Endothelial cell of umbilical vein (primary cell): ENCODE data around the gene ARNT2. TPM values are rescaled to one million over a fixed set of nuclear protein-coding genes. Genes with fewer than 3 reads are reported as not detected.
A peak's percentile ranks its signal among the peaks of the same experiment; 100 is the strongest.

Source experiments
- BruUV-seq: library from RNA; stranded (reverse); fragments of 400-500 nt; replicated peaks from 2 replicates; lab custom pipeline; 2021; lab: Mats Ljungman, UMichigan
- CTCF ChIA-PET: fragments of 300-600, 350-600 bp; sonication (Branson Sonifier 250); formaldehyde crosslinking; loops from one replicate; lab custom pipeline; 2021; ENCODE audit warnings: antibody characterized with exemption, inconsistent platforms; lab: Charles Lee
- POLR2A ChIA-PET: fragments of 300-600, 350-600 bp; sonication (Branson Sonifier 250); formaldehyde crosslinking; loops from one replicate; lab custom pipeline; 2021; ENCODE audit warnings: antibody characterized with exemption, inconsistent platforms; lab: Charles Lee
- DNase-seq: peaks from one replicate; pipeline ENCODE4 v3.0.0-alpha.2; 2011; ENCODE audit warnings: low read depth, low spot score
- FAIRE-seq: peaks from 2 replicates; lab custom pipeline; 2011; peaks lifted over from hg19 to GRCh38; lab: Jason Lieb, UNC
- H2AFZ ChIP-seq: 2 replicates; pipeline ENCODE4 v1.6.0; 2012; ENCODE audit warnings: low read depth, low read length, control low read depth, inconsistent platforms
- H3K27ac ChIP-seq: 2 replicates; pipeline ENCODE4 v1.5.1; 2011; ENCODE audit warnings: low read depth, mild to moderate bottlenecking, control low read depth, low read length, moderate library complexity; ENCODE audit not compliant: insufficient read depth
- H3K27me3 ChIP-seq, 2 experiments: 2 replicates each; pipeline versions ENCODE4 v1.6.0 to v1.6.1; 2011; ENCODE audit warnings: low read length in 2 of 2, mixed read lengths in 1 of 2; ENCODE audit not compliant: control insufficient read depth in 2 of 2, insufficient read depth in 2 of 2
- H3K36me3 ChIP-seq, 2 experiments: 2 replicates in 1 of 2; 3 replicates in 1 of 2; pipeline ENCODE4 v1.5.1; 2011; ENCODE audit warnings: low read length in 2 of 2, mild to moderate bottlenecking in 1 of 2, moderate library complexity in 1 of 2; ENCODE audit not compliant: control insufficient read depth in 2 of 2, insufficient read depth in 2 of 2; ENCODE audit errors: extremely low read depth in 1 of 2
- H3K4me1 ChIP-seq: 3 replicates; pipeline ENCODE4 v1.5.1; 2011; ENCODE audit warnings: mild to moderate bottlenecking, low read length; ENCODE audit not compliant: control insufficient read depth, insufficient read depth; ENCODE audit errors: extremely low read depth
- H3K4me2 ChIP-seq: 2 replicates; pipeline ENCODE4 v1.6.1; 2011; ENCODE audit warnings: low read length, control low read depth, mixed read lengths; ENCODE audit not compliant: insufficient read depth
- H3K4me3 ChIP-seq, 3 experiments: fragments of 200-600 bp in 1 of 3; sonication (generic), shearing (Covaris generic) in 1 of 3; replicated peaks in 1 of 3; 2 replicates each; pipeline ENCODE4 v1.5.1; 2011 to 2016; ENCODE audit warnings: control low read depth in 3 of 3, low read length in 3 of 3, mild to moderate bottlenecking in 2 of 3, inconsistent platforms in 1 of 3, low read depth in 1 of 3, moderate library complexity in 1 of 3; ENCODE audit not compliant: insufficient read depth in 1 of 3
- H3K79me2 ChIP-seq: 2 replicates; pipeline ENCODE4 v1.6.0; 2012; ENCODE audit warnings: low read length, inconsistent platforms; ENCODE audit not compliant: control insufficient read depth, insufficient read depth
- H3K9ac ChIP-seq: replicated peaks from 2 replicates; pipeline ENCODE3; 2011; ENCODE audit warnings: low read length, control low read depth; ENCODE audit not compliant: insufficient read depth; ENCODE audit errors: extremely low read depth
- H3K9me1 ChIP-seq: replicated peaks from 3 replicates; pipeline ENCODE4 v1.6.0; 2011; ENCODE audit warnings: mild to moderate bottlenecking, low read length; ENCODE audit not compliant: control insufficient read depth, insufficient read depth; ENCODE audit errors: extremely low read depth
- H3K9me3 ChIP-seq: replicated peaks from 2 replicates; pipeline ENCODE4 v1.5.1; 2012; ENCODE audit warnings: low read length, inconsistent platforms; ENCODE audit not compliant: control insufficient read depth, insufficient read depth
- H4K20me1 ChIP-seq: replicated peaks from 2 replicates; pipeline ENCODE3; 2011; ENCODE audit warnings: mild to moderate bottlenecking, low read length; ENCODE audit not compliant: control insufficient read depth, insufficient read depth; ENCODE audit errors: extremely low read depth
- CTCF ChIP-seq, 2 donors: IDR thresholded peaks; 1 replicate in 1 of 2; 2 replicates in 1 of 2; pipeline ENCODE4 v1.5.1; 2011; ENCODE audit warnings: low read length in 2 of 2, mild to moderate bottlenecking in 2 of 2, moderate library complexity in 2 of 2, control low read depth in 1 of 2, inconsistent platforms in 1 of 2, low read depth in 1 of 2; ENCODE audit not compliant: insufficient read depth in 1 of 2; ENCODE audit errors: extremely low read depth in 1 of 2
- EZH2 ChIP-seq: IDR thresholded peaks from 2 replicates; pipeline ENCODE4 v1.6.1; 2012; ENCODE audit warnings: borderline replicate concordance, low read depth, mild to moderate bottlenecking, moderate library complexity, low read length, inconsistent platforms; ENCODE audit not compliant: severe bottlenecking
- FOS ChIP-seq: IDR thresholded peaks from 2 replicates; pipeline ENCODE4 v1.6.1; 2011; ENCODE audit warnings: mild to moderate bottlenecking, low read length, moderate library complexity, borderline replicate concordance; ENCODE audit not compliant: insufficient read depth
- GATA2 ChIP-seq: IDR thresholded peaks from 2 replicates; pipeline ENCODE4 v1.7.0; 2011; ENCODE audit warnings: low read depth, mild to moderate bottlenecking, moderate library complexity, mixed read lengths, low read length; ENCODE audit not compliant: insufficient read length, insufficient read depth
- JUN ChIP-seq: IDR thresholded peaks from 2 replicates; pipeline ENCODE4 v1.6.1; 2011; ENCODE audit warnings: borderline replicate concordance, low read depth; ENCODE audit not compliant: insufficient read length, insufficient read depth
- MAX ChIP-seq: IDR thresholded peaks from 2 replicates; pipeline ENCODE4 v1.6.1; 2011; ENCODE audit not compliant: insufficient read depth, insufficient read length
- MYC ChIP-seq: IDR thresholded peaks from one replicate; pipeline ENCODE4 v1.6.1; 2011; ENCODE audit warnings: mild to moderate bottlenecking, low read depth, low read length
- POLR2A ChIP-seq: IDR thresholded peaks from 2 replicates; pipeline ENCODE4 v1.6.1; 2012; ENCODE audit warnings: low read depth, mild to moderate bottlenecking, control low read depth, low read length
- POLR2AphosphoS5 ChIP-seq: IDR thresholded peaks from 2 replicates; pipeline ENCODE4 v1.6.1; 2012; ENCODE audit warnings: low read depth, mild to moderate bottlenecking, control low read depth, low read length, moderate library complexity; ENCODE audit not compliant: insufficient read depth
- dilution Hi-C: fragments of 300-500 bp; cut with MboI; formaldehyde crosslinking; loops from one replicate; pipeline ENCODE4 v1.15.0; 2019; ENCODE audit warnings: low sequenced_read_pairs; ENCODE audit not compliant: extremely low pct_ligation_motif_present
- intact Hi-C: fragments of 100-400 bp; cut with micrococcal nuclease; formaldehyde crosslinking; loops from one replicate; pipeline ENCODE4 v1.10.0; 2022
- polyA plus RNA-seq, 4 experiments: library from polyadenylated mRNA; depleted of rRNA in 3 of 4; stranded (reverse) in 3 of 4; unstranded in 1 of 4; fragments of >200 nt; gene quantifications; 2 replicates each; pipeline versions ENCODE4 v1.2.1 to v1.2.3, GENCODE V29; 2011 to 2012; ENCODE audit warnings: missing spikeins in 1 of 4
- total RNA-seq: library from RNA; stranded (reverse); gene quantifications from 2 replicates; pipeline ENCODE4 v1.2.3, GENCODE V29; 2021

ARNT2 gene
- total and polyA plus RNA-seq, 2 donors (not counting 3 experiments of a cell fraction or from before 2014, with no cell fraction given): 0.03 to 0.20 TPM

- POLR2A ChIA-PET: no interaction called here
Observed at GRCh38 chr15:80612118-80612823, 208.1 kb downstream of the ARNT2 start.

More at GRCh38 chr15:80612118-80612823, 208.1 kb downstream of the ARNT2 start:
- BruUV-seq: no TSS peak
- Histone ChIP-seq H3K27ac (no peak overlapping the region), H3K79me2 (no peaks in the 10 kb centered on the region), H3K9me3 (no peaks in the 10 kb centered on the region), H3K4me3 (no peak overlapping the region), H3K4me2 (no peak overlapping the region), H3K27me3 (no peaks in the 10 kb centered on the region), H2AFZ (no peak overlapping the region), H3K9me1 (no peaks in the 10 kb centered on the region), H4K20me1 (no peaks in the 10 kb centered on the region), H3K9ac (no peak overlapping the region), H3K36me3 (no peaks in the 10 kb centered on the region), H3K4me1 (peaks cover 21% of the 10 kb centered on the region)
- no peak for TF ChIP-seq JUN
- TF ChIP-seq CTCF (IDR thresholded peaks at IDR 0.05; ENCODE audit: extremely low read depth in 1 of 2, insufficient read depth in 1 of 2, low read depth in 1 of 2, low read length in 2 of 2): no peak
- no peak for TF ChIP-seq POLR2AphosphoS5
- no peak for TF ChIP-seq GATA2
- no peak for TF ChIP-seq FOS
- no peak for TF ChIP-seq MAX
- no peak for TF ChIP-seq EZH2
- no peak for TF ChIP-seq POLR2A
- no peak for TF ChIP-seq MYC
- DNase-seq: no peak
- dilution Hi-C loops: no loop called here
- peak; percentile 42 for FAIRE-seq
- CTCF ChIA-PET: no interaction called here
- intact Hi-C loops: no loop called here
